Measurements from ENCODE around the gene RGCC.
"Not testable (repeated sequence)": the region's sequence is repeated elsewhere in the genome, so short reads cannot be mapped to it uniquely, and the experiment has no call there.

RGCC gene

DNA sequence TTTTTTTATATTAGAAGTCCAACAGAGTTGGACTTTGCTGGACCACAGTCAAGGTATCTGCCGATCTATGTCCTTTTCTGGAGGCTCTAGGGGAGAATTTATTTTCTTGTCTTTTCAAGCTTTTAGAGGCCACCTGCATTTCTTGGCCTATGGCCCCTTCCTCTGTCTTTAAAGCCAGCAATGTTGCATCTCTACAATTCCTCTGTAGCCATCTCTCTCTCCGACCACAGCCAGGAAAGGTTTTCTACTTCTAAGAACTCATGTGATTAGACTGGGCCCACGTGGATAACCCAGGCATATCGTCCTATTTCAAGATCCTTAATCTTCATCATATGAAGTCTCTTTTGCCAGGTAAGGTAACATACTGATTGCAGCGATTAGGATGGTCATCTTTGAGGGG lies 43.5 kb upstream of the RGCC start:
- H3K27me3 ChIP-seq = no peaks in the 10 kb centered on the region; the same call in 1 of the 2 replicates
- no peak overlapping the region for H3K4me3 ChIP-seq (ENCODE audit: low read depth, low read length)
- TF ChIP-seq, protein P1, sequence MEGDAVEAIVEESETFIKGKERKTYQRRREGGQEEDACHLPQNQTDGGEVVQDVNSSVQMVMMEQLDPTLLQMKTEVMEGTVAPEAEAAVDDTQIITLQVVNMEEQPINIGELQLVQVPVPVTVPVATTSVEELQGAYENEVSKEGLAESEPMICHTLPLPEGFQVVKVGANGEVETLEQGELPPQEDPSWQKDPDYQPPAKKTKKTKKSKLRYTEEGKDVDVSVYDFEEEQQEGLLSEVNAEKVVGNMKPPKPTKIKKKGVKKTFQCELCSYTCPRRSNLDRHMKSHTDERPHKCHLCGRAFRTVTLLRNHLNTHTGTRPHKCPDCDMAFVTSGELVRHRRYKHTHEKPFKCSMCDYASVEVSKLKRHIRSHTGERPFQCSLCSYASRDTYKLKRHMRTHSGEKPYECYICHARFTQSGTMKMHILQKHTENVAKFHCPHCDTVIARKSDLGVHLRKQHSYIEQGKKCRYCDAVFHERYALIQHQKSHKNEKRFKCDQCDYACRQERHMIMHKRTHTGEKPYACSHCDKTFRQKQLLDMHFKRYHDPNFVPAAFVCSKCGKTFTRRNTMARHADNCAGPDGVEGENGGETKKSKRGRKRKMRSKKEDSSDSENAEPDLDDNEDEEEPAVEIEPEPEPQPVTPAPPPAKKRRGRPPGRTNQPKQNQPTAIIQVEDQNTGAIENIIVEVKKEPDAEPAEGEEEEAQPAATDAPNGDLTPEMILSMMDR (IDR thresholded peaks at IDR 0.05; ENCODE audit: low read depth, low read length) = no peak
- no peaks in the 10 kb centered on the region for H3K9me3 ChIP-seq
- no peak for DNase-seq
- no peaks in the 10 kb centered on the region for H3K4me1 ChIP-seq
- no peaks in the 10 kb centered on the region for H3K36me3 ChIP-seq

DNA sequence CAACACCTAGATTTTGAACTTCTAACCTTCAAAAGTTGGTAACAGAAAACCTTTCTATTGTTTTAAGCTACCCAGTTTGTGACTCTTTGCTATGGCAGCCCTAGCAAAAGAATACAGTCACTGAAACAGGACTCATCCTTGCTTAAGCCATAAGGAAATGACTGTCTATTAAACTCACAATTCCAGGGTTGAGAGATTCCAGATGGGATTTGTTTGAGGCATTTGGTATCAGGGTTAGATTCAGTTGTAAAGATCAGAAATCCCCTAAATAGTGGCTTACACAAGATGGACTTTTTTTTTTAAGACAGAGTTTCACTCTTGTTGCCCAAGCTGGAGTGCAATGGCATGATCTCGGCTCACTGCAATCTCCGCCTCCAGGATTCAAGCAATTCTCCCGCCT lies 41.1 kb upstream of the RGCC start:
- no peaks in the 10 kb centered on the region for H3K36me3 ChIP-seq
- H3K4me3 ChIP-seq (ENCODE audit: low read depth, low read length) = no peak overlapping the region
- DNase-seq = no peak
- no peaks in the 10 kb centered on the region for H3K27me3 ChIP-seq
- no peaks in the 10 kb centered on the region for H3K4me1 ChIP-seq
- no peaks in the 10 kb centered on the region for H3K9me3 ChIP-seq
- TF ChIP-seq, protein P1 (IDR thresholded peaks at IDR 0.05; ENCODE audit: low read depth, low read length) = no peak

DNA sequence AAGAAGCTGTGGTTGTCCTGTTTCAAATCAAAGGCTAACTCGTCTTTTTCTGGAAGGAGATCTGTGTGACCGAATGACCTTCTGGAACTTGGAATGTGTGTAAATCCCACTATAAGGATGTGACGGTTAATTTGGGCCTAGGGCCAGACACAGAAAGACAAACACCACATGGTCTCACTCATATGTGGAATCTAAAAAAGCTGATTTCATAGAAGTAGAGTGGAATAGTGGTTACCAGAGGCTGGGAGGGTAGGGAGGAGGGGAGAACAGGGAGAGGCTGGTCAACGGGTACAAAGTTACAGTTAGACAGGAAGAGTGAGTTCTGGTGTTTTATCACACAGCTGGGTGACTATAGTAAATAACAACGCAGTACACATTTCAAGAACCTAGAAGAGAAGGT lies 39.3 kb upstream of the RGCC start:
- TF ChIP-seq, protein P1 (IDR thresholded peaks at IDR 0.05; ENCODE audit: low read depth, low read length) = no peak
- H3K4me1 ChIP-seq = no peaks in the 10 kb centered on the region
- H3K27me3 ChIP-seq = no peaks in the 10 kb centered on the region
- no peaks in the 10 kb centered on the region for H3K36me3 ChIP-seq
- H3K4me3 ChIP-seq (ENCODE audit: low read depth, low read length) = no peak overlapping the region
- no peak for DNase-seq
- no peaks in the 10 kb centered on the region for H3K9me3 ChIP-seq

DNA sequence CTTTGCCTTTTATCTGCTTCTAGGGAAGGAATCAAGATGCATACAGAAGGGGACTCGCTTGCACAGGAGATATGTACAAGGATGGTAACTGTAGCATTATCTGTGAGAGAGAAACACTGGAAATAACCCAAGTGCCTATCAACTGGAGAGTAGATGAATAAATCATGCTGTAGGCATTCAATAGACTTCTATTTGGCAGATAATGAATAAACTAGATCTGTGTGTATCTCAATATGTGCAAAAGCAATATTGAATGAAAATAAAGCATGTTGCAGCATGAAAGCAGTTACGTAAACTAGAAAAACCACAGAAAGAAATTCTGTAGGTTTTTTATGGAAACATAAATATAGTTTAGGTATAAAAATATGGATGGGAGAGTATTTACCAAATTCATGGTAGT lies 38.6 kb upstream of the RGCC start:
- DNase-seq = no peak
- Histone ChIP-seq H3K27me3 (no peaks in the 10 kb centered on the region), H3K9me3 (no peaks in the 10 kb centered on the region), H3K36me3 (no peaks in the 10 kb centered on the region), H3K4me3 (ENCODE audit: low read depth, low read length) (no peak overlapping the region), H3K4me1 (no peaks in the 10 kb centered on the region)
- TF ChIP-seq, protein P1 (IDR thresholded peaks at IDR 0.05; ENCODE audit: low read depth, low read length) = no peak

DNA sequence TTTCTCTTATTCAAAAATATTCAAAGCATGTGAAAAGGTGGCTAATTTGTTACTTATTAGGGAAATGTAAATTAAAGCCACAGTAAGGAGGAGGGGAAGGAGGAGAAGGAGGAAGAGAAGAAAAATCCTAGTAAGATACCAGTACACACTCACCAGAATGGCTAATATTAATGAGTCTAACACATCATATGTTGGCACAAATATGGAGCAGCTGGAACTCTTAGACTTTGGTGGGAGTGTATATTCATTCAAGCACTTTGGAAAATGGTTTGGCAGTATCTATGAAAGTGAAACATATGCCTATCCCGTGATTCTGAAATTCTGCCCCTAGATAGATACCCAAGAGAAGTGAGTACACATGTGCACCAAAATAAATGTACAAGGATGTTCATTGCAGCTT lies 38.1 kb upstream of the RGCC start:
- Histone ChIP-seq H3K36me3 (no peaks in the 10 kb centered on the region), H3K9me3 (no peaks in the 10 kb centered on the region), H3K27me3 (no peaks in the 10 kb centered on the region), H3K4me1 (no peaks in the 10 kb centered on the region), H3K4me3 (ENCODE audit: low read depth, low read length) (no peak overlapping the region)
- no peak for DNase-seq
- TF ChIP-seq, protein P1 (IDR thresholded peaks at IDR 0.05; ENCODE audit: low read depth, low read length) = no peak

DNA sequence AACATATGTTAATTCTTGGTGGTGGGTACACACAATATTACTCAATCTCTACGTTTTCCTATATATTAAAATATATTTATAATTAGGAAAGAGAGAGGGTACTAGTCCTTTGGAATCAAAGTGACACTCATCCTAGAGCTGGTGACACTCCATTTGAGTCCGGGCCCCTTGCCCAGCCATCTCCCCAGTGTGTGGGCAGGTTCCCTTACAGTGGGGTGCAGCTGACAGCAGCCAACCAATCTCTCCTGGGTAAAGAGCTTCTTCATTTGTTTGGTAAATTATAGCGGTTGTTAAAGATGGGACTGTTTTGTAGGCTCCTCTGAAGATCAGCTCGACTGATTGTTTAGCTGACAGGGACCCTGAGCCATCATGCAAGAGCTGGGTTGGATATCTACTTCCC lies 37.2 kb upstream of the RGCC start:
- TF ChIP-seq, protein P1 (IDR thresholded peaks at IDR 0.05; ENCODE audit: low read depth, low read length) = no peak
- Histone ChIP-seq H3K4me1 (no peaks in the 10 kb centered on the region), H3K36me3 (no peaks in the 10 kb centered on the region), H3K9me3 (no peaks in the 10 kb centered on the region), H3K4me3 (ENCODE audit: low read depth, low read length) (no peak overlapping the region), H3K27me3 (no peaks in the 10 kb centered on the region)
- DNase-seq = no peak

DNA sequence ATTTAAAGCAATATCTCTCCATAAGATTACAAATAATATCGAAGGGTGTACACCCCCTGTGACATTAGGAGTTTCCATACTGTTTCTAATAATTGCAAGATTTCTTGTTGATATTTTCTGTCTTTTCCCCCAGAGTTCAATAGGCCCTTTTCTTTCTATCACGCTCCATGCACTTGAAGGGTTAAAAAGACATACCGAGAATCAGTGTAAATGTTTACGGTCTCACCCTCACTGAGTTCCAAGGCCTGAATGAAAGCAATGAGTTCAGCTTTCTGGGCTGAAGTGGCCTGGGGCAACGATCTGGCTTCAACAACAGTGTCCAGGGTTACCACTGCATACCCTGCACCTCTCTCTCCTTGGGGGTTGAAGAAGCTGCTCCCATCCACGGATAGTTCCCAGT lies 36.0 kb upstream of the RGCC start:
- H3K4me1 ChIP-seq; H3K27me3 ChIP-seq; H3K9me3 ChIP-seq; H3K4me3 ChIP-seq (ENCODE audit: low read depth, low read length); DNase-seq; H3K36me3 ChIP-seq: not testable (repeated sequence)

DNA sequence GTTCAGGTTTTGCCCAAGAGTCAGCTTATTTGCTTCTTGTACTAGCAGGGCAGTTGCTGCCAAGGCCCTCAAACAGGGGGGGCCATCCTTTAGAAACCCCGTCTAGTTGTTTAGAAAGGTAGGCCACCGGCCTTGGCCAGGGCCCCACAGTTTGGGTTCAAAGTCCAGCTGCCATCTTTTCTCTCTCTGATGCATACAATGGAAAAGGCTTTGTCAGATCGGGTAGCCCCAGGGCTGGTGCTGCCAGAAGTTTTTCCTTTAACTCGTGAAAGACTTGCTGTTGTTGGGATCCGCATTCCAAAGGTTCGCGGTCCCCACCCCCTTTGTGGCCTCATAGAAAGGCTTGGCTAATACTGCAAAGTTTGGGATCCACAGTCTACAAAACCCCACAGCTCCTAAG lies 35.4 kb upstream of the RGCC start:
- H3K27me3 ChIP-seq; H3K4me3 ChIP-seq (ENCODE audit: low read depth, low read length); H3K36me3 ChIP-seq; DNase-seq; H3K4me1 ChIP-seq; H3K9me3 ChIP-seq: not testable (repeated sequence)

DNA sequence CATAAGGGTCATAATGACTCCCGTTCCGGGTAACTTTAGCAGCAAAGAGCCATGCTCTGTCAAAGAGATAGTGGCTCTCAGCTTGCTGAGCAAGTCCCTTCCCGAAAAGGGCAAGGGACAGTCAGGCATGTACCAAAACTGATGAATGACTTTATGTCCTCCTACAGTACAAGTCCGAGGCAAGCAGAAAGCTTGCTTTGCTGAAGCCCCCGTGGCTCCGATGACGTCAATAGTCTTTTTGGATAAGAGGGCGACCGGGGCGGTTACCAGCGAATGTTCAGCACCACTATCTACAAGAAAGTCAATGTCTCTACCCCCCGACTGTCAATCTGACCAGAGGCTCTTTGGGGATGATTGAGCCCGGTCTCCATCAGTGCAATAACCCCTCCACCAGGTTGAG lies 34.1 kb upstream of the RGCC start:
- DNase-seq; H3K27me3 ChIP-seq; H3K4me3 ChIP-seq (ENCODE audit: low read depth, low read length); H3K9me3 ChIP-seq; H3K36me3 ChIP-seq; H3K4me1 ChIP-seq: not testable (repeated sequence)

DNA sequence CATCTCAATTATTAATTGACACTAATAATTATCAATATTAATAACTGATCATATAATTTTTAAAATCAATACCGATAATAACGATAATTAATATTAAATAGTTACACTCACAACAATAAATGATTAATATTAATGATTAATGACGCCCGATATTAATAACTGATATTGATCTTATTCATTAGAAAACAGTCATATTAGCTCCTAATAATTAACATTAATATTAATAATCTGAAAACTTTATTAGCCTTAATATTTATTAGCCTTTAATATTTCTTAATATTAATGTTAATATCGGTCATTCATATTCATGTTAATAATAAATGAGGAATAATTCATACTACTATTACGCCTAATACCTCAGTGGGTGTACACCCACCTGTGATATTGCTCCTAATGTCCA lies 32.7 kb upstream of the RGCC start:
- not testable (repeated sequence) for H3K4me3 ChIP-seq (ENCODE audit: low read depth, low read length); H3K27me3 ChIP-seq; DNase-seq; H3K4me1 ChIP-seq; H3K9me3 ChIP-seq; H3K36me3 ChIP-seq
